Esophagus muscularis mucosa (tissue), 4 donors: ENCODE results near the gene PDE6C.

ENCODE experiments used
- EP300 ChIP-seq: sonication (generic); formaldehyde crosslinking; IDR thresholded peaks from one replicate; pipeline ENCODE4 v1.6.1; 2017; ENCODE audit warnings: antibody characterized with exemption
- POLR2A ChIP-seq: fragments of 450-650 bp; IDR thresholded peaks from one replicate; pipeline ENCODE4 v1.6.1; 2017; ENCODE audit warnings: antibody characterized with exemption, moderate library complexity, mild to moderate bottlenecking, low read depth
- POLR2AphosphoS5 ChIP-seq, 2 donors: sonication (generic); formaldehyde crosslinking; IDR thresholded peaks; one replicate each; pipeline ENCODE4 v1.6.1; 2017; ENCODE audit warnings: antibody characterized with exemption in 2 of 2
- TF ChIP-seq, protein P1 (sequence below), 3 experiments: fragments of 200-600 bp in 2 of 3; fragments of 450-650 bp in 1 of 3; sonication (generic) in 2 of 3; IDR thresholded peaks; one replicate each; pipeline ENCODE4 v1.5.1; 2017 to 2019; ENCODE audit warnings: antibody characterized with exemption in 3 of 3, mild to moderate bottlenecking in 2 of 3, moderate library complexity in 1 of 3

DNA sequence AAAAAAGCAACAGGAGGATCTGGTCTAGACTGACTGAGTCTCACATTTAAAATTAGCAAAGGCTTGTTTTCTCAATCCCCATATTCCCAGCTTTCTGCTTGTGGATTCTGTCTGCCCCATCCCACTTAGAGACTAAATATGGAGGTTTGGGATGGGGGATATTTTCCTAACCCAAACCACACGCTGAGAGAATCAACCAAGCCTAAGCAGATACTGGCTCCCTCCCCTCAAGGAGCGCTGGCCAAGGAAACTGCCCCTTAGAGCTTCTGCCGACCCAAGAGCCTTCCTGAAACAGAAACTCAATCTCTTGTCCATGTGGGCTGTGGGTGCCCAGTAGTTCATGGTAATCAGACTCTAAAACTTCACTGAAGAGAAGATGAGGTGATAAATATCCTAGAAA lies 42.0 kb upstream of the PDE6C start:
- no peak for TF ChIP-seq POLR2A
- TF ChIP-seq POLR2AphosphoS5 (IDR thresholded peaks at IDR 0.05): no peak
- no peak for TF ChIP-seq EP300
- TF ChIP-seq, protein P1, sequence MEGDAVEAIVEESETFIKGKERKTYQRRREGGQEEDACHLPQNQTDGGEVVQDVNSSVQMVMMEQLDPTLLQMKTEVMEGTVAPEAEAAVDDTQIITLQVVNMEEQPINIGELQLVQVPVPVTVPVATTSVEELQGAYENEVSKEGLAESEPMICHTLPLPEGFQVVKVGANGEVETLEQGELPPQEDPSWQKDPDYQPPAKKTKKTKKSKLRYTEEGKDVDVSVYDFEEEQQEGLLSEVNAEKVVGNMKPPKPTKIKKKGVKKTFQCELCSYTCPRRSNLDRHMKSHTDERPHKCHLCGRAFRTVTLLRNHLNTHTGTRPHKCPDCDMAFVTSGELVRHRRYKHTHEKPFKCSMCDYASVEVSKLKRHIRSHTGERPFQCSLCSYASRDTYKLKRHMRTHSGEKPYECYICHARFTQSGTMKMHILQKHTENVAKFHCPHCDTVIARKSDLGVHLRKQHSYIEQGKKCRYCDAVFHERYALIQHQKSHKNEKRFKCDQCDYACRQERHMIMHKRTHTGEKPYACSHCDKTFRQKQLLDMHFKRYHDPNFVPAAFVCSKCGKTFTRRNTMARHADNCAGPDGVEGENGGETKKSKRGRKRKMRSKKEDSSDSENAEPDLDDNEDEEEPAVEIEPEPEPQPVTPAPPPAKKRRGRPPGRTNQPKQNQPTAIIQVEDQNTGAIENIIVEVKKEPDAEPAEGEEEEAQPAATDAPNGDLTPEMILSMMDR (IDR thresholded peaks at IDR 0.05): no peak
